Fibroblast of villous mesenchyme (primary cell): Measurements from ENCODE around the gene TRMT1. TPM values are rescaled to one million over a fixed set of nuclear protein-coding genes. Genes with fewer than 3 reads are reported as not detected.

Experiments used
- DNase-seq: peaks from one replicate; pipeline ENCODE4 v3.0.0-alpha.2; 2010; ENCODE audit warnings: low read depth
- H3K4me3 ChIP-seq: 2 replicates; pipeline ENCODE4 v1.5.1; 2011; ENCODE audit warnings: low read depth, mild to moderate bottlenecking, low read length
- total RNA-seq: library from RNA; depleted of rRNA; stranded (reverse); fragments of >200 nt; gene quantifications from 2 replicates; pipeline ENCODE4 v1.2.3, GENCODE V29; 2012
- TF ChIP-seq, protein P1 (sequence below): IDR thresholded peaks from 2 replicates; pipeline ENCODE4 v1.5.1; 2012; ENCODE audit warnings: low read depth, mild to moderate bottlenecking, low read length; ENCODE audit not compliant: insufficient read depth

Gene TRMT1
- total RNA-seq, 1 donor, result 25.9 TPM

DNA sequence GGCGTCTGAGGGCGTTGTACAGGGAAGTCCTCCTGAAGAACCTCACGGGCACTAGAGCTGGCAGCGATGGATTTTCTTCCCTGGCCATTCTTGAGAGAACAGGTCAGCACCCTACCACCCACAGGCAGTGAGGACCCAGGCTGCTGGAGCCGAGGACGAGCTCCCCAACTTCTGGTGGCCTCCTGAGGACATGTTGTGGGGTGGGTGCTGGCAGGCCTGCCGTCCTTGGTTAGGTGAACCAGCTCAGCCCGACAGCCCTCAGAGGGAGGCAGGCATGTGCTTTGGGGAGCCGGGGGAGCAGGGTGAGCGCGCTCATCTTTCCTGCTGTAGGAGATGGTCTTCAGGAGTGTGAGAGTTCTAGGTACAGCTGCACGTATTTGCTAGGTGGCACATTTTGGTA, 29.2 kb downstream of the TRMT1 start:
- TF ChIP-seq, protein P1, sequence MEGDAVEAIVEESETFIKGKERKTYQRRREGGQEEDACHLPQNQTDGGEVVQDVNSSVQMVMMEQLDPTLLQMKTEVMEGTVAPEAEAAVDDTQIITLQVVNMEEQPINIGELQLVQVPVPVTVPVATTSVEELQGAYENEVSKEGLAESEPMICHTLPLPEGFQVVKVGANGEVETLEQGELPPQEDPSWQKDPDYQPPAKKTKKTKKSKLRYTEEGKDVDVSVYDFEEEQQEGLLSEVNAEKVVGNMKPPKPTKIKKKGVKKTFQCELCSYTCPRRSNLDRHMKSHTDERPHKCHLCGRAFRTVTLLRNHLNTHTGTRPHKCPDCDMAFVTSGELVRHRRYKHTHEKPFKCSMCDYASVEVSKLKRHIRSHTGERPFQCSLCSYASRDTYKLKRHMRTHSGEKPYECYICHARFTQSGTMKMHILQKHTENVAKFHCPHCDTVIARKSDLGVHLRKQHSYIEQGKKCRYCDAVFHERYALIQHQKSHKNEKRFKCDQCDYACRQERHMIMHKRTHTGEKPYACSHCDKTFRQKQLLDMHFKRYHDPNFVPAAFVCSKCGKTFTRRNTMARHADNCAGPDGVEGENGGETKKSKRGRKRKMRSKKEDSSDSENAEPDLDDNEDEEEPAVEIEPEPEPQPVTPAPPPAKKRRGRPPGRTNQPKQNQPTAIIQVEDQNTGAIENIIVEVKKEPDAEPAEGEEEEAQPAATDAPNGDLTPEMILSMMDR, result no peak
- DNase-seq, result no peak
- no peak overlapping the region for H3K4me3 ChIP-seq

DNA sequence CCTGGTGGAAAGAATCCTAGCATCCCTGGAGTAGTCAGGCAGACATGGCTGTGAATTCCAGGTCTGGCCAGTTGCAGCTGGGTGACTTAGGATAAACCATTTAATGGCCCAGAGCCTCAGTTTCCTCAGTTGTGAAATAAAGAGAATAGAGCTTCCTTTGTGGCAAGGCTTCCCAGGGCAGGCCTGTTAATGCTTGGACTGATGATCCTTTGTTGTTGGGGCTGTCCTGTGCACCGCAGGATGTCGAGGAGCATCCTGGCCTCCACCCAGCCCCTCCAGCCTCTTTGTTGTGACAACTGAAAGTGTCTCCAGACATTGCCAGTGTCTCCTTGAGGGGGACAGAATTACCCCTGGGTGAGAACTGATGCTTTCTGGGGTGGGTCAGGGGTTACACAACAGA, 30.2 kb downstream of the TRMT1 start:
- no peak overlapping the region for H3K4me3 ChIP-seq
- no peak for DNase-seq
- TF ChIP-seq, protein P1, result no peak

- DNase-seq, result no peak
- no peak overlapping the region for H3K4me3 ChIP-seq
- TF ChIP-seq, protein P1, result no peak
Observed at GRCh38 chr19:13085666-13086065, 30.9 kb downstream of the TRMT1 start.

DNA sequence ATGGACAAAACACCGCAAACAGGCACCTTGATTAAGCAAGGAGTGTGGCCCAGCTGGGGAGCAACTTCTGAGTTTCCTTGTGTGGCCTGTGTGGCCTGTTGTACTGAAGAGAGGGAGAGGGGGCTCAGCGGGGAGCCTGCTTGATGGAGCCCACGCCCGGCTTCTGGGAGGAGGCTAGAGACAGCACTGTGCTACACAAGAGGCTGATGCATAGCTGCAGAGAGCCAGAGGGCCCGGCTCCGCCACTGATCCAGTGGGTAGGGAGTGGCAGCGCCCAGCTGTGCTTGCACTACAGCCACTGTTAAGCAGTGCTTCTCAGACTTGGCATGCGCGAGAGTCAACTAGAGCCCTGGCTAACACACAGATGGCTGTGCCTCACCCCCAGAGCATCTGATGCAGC, 32.9 kb downstream of the TRMT1 start:
- DNase-seq, result no peak
- TF ChIP-seq, protein P1, result no peak
- no peak overlapping the region for H3K4me3 ChIP-seq

GRCh38 chr19:13083008-13083404, 33.5 kb downstream of the TRMT1 start:
- no peak overlapping the region for H3K4me3 ChIP-seq
- TF ChIP-seq, protein P1, result no peak
- DNase-seq, result no peak

DNA sequence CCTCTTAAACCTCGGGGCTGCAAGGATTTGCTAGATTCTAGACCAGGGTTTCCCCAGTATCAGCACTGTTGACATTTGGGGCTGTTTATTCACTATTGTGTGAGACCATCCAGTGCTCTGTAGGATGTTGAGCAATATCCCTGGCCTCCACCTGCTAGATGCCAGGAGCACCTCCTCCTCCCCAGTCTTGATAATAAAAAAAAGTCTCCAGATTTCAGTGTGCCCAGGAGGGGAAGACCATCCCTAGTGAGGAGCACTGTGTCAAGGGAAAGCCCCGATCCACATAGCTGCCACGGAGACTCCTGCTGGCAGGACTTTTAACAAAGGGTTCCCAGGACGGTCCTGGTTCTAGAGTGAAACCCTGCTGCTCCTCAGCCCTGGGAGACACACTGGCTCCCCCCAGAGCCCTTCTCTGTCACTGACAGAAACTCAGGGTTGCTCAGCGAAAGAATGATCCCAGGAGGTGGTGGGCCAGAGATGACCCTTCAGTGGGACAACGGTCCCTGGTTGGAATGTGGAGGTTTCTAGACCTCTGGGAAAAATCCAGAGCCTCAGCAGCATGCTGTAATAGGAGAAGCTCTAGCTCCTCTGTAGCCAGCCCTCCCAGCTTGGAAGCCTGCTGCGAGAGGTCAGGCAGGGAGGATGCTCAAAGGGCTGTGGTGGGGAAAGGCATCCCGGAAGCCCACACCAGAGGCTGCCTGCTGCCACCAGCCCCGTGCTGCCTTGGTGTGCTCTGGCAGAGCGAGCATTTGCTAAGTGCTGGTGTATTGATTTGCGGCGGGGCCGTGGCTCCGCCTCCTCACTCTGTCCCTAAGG, 34.1 kb downstream of the TRMT1 start:
- TF ChIP-seq, protein P1, result peak; percentile 51
- peak; percentile 56 for DNase-seq
- H3K4me3 ChIP-seq, result no peak overlapping the region
